T-helper 9 cell (primary cell): ENCODE data around the gene ITPR3.

ENCODE experiments used
- DNase-seq: peaks from one replicate; pipeline ENCODE4 v3.0.0-alpha.2; 2020

The ITPR3 gene

DNA sequence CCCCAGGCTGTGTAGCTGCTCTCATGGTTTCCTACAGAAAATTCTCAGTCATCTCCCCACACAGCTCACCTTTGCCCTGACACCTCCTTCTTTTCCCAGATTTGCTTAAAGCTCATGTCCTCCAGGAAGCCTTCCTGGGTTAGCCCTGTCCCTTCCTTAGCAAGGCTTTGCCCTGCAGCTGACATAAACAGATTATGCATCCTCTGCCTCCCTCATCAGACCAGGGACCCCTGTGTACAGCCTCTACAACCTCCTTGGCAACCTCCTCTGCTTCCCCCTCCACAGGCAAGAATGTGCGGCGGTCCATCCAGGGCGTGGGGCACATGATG, 50.6 kb downstream of the ITPR3 start:
- no peak for DNase-seq

DNA sequence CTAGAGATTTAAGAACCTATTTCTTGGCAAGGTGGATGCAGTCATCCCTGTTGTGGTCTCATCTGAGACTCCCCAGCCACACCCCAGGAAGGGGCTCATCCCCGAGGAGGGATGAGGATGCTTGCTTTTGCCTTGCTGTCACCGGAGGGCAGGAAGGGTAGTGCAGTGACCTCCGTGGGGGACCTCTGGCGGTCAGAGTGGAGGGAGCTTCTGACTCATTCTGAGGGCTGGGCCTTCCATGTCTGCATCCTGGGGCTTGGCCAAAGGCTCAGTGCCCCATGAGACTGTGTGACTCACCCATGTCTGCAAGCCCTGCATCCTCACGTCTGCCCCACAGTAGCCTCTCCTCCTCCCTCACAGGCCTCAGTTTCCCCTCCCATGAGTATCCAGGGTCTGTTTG, 51.7 kb downstream of the ITPR3 start:
- no peak for DNase-seq

DNA sequence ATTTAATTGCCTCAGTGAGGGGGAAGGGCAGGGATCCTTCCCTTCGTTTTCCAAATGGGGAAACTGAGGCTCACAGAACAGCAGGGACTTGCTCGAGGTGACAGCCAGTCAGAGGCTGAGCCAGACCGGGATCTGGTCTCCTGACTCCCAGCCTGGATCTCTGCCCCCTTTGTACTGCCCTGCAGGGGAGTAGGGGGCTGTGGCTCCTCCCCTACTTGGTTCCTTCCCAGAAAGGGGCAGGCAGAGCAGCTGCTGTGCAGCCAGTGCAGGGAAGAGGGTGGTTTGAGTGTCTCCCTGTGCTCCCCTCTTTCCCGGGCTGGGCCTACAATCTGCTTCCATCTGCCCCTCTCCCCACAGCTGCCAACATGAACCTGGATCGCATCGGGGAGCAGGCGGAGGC, 52.7 kb downstream of the ITPR3 start:
- DNase-seq = no peak

DNA sequence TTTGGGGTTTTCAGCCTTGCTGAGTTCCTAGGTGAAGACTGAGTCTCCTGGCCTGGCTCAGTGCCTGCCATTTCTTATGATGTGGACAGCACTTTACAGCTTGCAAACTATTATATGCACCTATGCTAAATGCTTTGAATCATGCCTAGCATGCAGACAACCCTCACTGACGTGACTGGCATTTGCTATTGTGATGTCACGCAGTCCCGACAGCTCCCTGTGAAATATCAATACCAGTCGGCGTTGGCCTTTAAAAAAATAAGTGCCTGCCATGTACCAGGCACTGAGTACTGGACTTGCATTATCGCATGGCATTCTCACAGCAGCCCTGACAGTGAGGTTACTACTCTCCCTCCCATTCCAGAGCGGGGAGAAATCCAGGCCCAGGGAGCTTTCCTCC, 54.8 kb downstream of the ITPR3 start:
- DNase-seq = no peak

DNA sequence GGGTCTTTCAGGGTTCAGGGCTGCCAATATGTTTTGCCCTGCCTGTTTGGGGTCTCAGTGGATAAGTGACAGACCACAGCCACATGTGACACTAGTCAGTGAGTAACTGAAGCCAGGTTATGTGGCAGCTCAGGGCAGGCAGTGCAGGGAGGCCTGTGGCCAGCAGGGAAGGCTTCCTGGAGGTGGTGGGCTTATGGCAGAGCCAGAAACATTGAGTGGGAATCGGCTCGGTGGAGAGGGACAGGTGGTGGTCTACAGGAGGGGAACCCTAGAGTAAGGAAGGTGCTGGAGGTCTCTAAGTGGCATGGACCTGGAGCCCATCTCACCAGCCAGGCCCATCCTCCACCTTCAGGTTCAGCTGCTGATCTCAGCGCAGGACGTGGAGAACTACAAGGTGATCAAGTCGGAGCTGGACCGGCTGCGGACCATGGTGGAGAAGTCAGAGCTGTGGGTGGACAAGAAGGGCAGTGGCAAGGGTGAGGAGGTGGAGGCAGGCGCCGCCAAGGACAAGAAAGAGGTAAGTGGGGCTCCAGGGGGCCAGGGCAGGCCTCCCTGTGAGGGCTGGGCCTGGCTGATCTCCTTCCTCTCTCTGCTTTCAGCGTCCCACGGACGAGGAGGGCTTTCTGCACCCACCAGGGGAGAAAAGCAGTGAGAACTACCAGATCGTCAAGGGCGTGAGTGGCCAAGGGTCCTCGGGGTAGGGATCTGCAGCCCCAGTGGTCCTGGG, 55.5 kb downstream of the ITPR3 start:
- DNase-seq = no peak

DNA sequence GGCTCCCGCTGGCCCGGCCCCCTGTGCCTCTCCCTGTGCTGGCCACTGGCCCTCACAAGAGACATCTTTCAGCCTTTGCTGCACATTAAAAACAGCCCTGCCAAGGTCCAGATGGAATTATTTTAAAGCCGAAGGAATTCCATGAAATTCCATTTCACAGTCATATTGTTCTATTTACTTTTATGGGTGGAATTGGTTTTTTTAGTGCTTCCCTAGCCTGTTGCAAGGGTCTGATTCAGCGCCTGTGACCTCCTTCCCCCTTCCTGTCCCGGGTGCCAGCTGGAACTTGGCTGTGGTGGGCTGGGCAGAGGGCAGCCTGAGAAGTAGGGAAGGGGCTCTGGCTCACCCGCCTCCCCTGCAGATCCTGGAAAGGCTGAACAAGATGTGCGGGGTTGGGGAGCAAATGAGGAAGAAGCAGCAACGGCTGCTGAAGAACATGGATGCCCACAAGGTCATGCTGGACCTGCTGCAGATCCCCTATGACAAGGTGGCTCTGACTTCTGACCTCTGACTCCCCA, 56.1 kb downstream of the ITPR3 start:
- DNase-seq = no peak

DNA sequence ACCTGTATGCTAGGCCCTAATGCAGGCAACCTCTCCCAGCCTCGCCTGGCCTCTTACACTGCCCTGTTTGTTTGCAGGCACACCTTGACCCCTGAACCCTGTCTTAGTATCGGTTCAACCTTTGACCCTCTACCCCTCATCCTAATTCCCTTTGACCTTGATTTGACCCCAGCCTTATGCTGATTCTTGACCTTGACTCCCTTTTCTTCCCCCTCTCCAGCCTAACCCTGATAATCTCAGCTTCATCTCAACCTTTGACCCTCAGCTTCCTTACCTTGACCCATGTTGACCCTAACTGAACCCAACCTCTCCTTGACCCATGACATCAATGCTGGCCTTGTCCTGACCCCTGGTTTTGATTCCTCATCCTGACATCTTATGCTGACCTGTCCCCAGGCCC, 56.6 kb downstream of the ITPR3 start:
- no peak for DNase-seq

DNA sequence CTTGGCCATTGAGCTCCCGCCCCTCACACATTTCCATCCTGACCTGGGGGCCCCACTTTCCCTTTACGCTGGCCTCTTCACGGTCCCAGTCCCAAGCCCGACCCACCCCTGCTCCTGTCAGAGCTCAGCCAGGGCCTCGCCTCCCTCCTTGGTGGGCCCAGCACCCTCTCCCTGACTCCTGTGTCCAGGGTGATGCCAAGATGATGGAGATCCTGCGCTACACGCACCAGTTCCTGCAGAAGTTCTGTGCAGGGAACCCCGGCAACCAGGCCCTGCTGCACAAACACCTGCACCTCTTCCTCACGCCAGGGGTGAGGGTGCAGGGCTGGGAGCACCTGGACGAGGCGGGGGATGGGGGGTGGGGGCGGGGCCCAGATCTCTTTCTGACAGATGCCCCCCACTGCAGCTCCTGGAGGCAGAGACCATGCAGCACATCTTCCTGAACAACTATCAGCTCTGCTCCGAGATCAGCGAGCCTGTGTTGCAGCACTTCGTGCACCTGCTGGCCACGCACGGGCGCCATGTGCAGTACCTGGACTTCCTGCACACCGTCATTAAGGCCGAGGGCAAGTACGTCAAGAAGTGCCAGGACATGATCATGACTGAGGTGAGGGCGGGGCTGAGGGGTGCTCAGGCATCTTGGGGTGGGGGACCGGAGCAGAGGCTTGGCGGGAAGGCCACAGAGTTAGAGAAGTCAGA, 57.3 kb downstream of the ITPR3 start:
- no peak for DNase-seq

DNA sequence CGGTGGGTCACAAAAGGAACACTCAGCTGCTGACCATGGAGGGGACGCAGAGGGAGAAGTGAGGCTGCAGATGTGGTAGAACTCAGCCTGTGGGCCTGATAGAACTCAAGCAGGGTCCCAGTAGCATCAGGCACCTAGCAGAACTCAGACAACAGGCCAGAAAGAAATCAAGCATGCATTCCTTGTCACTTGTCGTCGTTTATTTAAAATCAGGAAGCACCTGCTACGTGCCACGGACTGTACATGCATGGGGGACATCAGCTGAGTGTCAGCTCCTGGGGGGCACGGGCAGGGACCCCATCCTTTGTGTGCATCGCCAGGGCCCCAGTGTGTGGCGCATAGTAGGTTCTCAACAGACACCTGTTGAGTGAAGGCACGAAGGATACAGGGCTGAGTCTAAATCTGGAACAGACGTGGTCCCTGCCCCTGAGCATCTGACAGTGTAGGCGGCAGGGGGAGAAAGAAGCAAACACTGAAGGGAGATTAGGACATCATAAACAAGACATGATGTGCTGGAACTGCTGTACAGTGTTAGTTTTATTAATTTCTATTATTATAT, 57.9 kb downstream of the ITPR3 start:
- no peak for DNase-seq

DNA sequence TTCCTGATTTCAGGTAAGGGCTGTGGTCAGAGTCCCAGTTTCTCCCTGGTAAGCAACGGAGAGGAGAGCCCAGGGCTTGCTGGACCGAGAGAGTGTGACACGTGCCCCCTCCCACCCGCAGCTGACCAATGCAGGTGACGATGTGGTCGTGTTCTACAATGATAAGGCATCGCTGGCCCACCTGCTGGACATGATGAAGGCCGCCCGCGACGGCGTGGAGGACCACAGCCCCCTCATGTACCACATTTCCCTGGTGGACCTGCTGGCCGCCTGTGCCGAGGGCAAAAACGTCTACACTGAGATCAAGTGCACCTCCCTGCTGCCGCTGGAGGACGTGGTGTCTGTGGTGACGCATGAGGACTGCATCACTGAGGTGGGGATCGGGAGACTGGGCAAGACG, 58.6 kb downstream of the ITPR3 start:
- DNase-seq = no peak

DNA sequence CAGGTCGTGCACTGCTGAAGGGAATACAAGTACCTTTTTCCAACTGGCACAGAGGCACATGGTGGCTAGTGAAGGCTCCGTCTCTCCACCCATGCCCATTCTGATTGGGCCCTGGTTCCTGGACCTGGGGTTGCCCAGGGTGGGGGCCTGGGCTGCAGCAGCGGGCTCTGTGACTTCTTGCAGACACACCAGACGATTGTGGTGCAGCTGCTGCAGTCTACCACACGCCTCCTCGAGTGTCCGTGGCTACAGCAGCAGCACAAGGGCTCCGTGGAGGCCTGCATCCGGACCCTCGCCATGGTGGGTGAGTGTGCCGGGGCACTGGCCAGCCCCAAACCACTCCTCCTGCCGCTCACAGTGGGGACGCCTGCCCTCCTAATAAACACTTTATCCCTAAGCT, 61.2 kb downstream of the ITPR3 start:
- no peak for DNase-seq

DNA sequence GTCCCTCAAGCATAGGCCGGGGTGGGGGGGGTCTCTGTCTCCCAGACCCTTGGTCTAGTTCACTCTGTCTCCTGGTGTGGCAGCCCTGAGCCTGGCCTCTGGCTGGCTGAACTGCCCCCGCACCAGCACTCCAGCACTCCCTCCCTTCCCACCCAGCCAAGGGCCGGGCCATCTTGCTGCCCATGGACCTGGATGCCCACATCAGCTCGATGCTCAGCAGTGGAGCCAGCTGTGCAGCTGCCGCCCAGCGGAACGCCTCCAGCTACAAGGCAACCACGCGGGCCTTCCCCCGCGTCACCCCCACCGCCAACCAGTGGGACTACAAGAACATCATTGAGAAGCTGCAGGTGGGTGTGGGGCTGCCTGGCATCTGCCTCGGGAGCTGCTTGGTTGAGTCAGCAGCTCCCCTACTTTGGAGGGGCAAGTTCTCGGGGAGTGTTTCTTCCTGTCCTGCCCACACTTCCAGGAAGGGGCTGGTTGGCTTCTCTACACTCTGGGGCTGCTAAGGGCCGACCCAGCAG, 62.0 kb downstream of the ITPR3 start:
- DNase-seq = peak; percentile 24

DNA sequence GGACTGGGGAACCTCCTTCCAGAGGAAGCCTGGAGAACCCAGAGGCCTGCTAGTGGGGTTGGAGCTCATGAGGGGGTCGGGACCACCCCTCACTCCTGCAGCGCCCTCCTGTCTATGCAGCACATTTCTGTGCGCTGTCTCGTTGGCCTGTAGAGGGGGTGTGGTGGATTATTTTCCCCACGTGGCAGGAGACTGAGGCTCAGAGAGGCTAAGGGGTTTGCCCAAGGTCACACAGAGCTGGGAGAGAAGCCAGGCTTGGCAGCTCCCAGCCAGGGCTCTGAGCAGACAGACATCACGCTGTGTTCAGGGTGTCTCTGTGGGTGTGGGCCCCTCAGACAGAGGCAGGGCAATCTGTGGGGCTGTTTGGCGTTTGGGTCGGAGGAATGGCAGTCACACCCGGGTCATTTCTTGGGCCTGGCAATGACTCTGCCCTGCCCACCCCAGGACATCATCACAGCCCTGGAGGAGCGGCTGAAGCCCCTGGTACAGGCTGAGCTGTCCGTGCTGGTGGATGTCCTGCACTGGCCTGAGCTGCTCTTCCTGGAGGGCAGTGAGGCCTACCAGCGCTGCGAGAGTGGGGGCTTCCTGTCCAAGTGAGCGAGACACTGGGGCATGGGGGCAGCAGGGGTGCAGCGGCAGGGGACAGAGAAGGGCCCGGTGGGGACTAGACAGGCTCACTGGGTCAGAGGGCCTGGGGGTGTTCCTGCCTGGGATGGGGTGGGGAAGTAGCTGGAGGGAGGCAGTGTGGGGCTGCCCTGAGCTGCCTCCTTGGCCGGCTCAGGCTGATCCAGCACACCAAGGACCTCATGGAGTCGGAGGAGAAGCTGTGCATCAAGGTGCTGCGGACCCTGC, 62.7 kb downstream of the ITPR3 start:
- no peak for DNase-seq

DNA sequence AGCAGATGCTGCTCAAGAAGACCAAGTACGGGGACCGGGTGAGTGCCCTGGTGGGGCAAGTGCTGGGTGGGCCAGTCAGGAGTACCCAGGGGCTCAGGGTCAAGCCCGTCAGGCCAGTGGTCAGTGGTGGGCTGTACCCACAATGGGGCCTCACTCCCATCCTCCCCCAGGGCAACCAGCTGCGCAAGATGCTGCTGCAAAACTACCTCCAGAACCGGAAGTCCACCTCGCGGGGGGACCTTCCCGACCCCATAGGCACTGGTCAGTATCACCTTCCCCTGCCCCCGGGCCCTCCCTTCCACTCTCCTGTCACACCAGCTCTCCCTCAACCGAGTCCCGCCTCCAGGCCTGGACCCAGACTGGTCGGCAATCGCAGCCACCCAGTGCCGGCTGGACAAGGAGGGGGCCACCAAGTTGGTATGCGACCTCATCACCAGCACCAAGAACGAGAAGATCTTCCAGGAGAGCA, 63.3 kb downstream of the ITPR3 start:
- no peak for DNase-seq

DNA sequence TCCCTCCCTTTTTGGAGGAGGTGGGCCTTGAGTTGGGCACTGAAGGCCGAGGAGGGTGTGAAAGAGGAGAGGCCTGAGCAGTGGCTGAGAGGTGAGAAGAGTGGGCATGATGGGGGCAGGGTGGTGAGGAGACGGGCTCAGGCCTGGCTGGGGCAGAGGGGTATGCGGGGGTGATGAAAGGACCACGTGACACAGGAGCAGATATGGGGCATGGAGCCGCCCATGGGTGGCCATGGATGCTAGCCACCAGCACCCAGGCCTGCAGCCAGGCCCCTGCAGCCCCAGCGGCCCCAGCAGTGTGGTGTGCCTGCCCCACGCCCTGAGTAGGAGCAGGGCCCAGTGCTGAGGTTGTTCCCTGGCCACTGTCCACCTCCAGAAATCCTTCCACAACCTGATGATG, 63.9 kb downstream of the ITPR3 start:
- no peak for DNase-seq

DNA sequence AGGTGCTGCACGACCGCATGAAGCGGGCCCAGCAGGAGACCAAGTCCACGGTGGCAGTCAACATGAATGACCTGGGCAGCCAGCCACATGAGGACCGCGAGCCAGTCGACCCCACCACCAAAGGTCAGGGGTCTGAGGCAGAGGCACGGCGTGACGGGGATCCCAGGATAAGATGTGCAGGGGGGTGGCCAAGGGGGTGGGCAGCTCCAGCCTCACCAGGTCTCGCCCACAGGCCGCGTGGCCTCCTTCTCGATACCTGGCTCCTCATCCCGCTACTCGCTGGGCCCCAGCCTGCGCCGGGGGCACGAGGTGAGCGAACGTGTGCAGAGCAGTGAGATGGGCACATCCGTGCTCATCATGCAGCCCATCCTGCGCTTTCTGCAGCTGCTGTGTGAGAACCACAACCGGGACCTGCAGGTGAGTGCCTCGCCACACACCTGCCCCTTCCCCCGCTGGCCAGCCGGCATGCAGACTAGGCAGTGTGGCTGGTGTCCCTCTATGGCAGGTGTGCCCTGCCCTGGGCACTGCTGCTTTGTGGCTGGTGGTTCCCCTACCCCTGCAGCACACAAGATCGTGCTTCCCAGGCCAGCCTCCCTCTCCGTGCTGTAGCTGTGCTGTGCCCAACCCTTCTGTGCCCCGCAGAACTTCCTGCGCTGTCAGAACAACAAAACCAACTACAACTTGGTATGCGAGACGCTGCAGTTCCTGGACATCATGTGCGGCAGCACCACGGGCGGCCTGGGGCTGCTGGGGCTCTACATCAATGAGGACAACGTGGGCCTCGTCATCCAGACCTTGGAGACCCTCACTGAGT, 64.5 kb downstream of the ITPR3 start:
- no peak for DNase-seq

DNA sequence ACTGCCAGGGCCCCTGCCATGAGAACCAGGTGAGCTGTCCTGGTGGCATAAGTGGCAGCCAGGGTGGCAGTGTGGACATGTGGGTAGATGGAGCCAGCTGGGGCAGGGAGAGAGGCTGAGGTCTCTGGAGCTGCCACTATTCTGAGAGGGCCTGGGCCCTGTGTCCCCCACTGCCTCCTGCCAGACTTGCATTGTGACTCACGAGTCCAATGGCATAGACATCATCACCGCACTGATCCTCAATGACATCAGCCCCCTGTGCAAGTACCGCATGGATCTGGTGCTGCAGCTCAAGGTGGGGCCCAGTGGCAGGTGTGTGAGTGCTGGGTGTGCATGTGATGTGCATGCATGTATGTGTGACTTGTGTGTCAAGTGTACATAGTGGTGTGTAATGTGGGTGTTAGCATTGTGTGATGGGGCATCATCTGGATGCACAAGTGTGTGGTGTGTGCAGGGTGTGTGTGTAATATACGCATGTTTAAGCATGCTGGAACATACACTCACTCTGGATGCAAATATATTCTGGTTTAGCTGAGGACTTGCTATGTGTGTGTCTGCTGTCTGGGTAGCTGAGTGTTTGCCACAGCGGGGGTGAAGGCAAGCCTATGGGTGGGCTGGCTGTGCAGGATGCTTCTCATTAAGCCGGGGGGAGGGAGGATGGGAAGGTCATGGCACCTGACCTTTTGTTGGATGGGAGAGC, 65.3 kb downstream of the ITPR3 start:
- DNase-seq = no peak

DNA sequence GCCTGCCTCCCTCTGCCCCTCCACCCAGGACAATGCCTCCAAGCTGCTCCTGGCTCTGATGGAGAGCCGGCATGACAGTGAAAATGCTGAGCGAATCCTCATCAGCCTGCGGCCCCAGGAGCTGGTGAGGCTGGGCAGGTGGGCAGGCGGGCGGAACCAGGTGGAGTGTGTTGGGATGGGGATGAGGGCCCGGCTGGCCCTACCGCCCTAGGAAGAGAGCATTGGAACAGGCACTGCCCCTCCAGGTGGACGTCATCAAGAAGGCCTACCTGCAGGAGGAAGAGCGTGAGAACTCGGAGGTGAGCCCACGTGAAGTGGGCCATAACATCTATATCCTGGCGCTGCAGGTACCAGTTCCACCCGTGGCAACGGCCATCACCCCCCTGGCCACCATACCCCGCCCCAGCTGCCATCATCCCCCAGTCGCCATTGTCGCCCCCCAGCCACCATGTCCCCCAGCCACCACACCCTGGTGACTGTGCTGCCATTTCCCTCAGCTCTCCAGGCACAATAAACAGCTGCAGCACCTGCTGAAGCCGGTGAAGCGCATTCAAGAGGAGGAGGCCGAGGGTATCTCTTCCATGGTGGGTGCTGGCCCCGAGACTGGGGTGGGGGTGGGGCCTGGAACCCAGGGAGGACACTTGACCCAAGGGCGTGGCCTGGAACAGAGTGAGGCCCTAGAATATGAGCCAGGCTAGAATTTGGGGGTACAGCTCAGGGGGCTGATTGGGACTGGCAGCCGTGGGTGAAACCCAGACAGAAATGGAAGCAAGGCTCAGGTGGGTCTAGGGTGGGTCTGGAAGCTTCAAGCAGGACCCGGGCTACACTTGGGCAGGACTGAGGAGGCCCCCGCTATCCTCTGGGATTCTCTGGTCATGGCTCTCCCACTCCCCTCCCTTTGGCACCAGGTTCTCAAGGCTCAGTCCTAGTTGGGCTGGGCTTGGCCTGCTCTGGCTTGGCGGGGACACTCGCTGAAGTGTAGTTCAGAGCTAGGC, 66.2 kb downstream of the ITPR3 start:
- no peak for DNase-seq

DNA sequence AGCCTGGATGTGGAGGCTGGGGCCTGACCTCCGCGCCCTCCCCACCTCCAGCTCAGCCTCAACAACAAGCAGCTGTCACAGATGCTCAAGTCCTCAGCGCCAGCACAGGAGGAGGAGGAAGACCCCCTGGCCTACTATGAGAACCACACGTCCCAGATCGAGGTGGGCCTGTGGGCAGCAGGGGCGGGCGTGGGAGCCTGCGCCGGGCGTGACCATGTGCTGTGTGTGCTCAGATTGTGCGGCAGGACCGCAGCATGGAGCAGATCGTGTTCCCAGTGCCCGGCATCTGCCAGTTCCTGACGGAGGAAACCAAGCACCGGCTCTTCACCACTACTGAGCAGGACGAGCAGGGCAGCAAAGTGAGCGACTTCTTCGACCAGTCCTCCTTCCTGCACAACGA, 66.9 kb downstream of the ITPR3 start:
- no peak for DNase-seq
